Dedifferentiated amniotic fluid mesenchymal stem cell (primary cell): Measurements from ENCODE around the gene LSP1.

Experiments used
- DNase-seq: peaks from one replicate; pipeline ENCODE4 v3.0.0-alpha.2; 2016; ENCODE audit errors: extremely low spot score

LSP1 gene

GRCh38 chr11:1848640-1849430 lies 4.0 kb upstream of the LSP1 start:
- no peak for DNase-seq

- DNase-seq: no peak
These were observed 1.3 kb upstream of the LSP1 start for GRCh38 chr11:1851468-1852180.

GRCh38 chr11:1852271-1852876 lies 510 bp upstream of the LSP1 start:
- DNase-seq: no peak

GRCh38 chr11:1853376-1854131 lies 670 bp downstream of the LSP1 start:
- DNase-seq: no peak

- no peak for DNase-seq
These were observed 1.5 kb downstream of the LSP1 start for GRCh38 chr11:1854132-1854948.

- DNase-seq: no peak
These were observed 2.3 kb downstream of the LSP1 start for GRCh38 chr11:1854949-1855885.

GRCh38 chr11:1855886-1856265 lies 3.0 kb downstream of the LSP1 start:
- no peak for DNase-seq

- no peak for DNase-seq
These were observed 3.6 kb downstream of the LSP1 start for GRCh38 chr11:1856306-1857005.

- DNase-seq: no peak
These were observed 4.2 kb downstream of the LSP1 start for GRCh38 chr11:1857064-1857463.

GRCh38 chr11:1858154-1858553 lies 5.3 kb downstream of the LSP1 start:
- no peak for DNase-seq

GRCh38 chr11:1858576-1858975 lies 5.7 kb downstream of the LSP1 start:
- DNase-seq: no peak

GRCh38 chr11:1859004-1859403 lies 6.1 kb downstream of the LSP1 start:
- no peak for DNase-seq

GRCh38 chr11:1860108-1860507 lies 7.2 kb downstream of the LSP1 start:
- DNase-seq: no peak

GRCh38 chr11:1861435-1862411 lies 8.8 kb downstream of the LSP1 start:
- DNase-seq: no peak

- no peak for DNase-seq
These were observed 9.9 kb downstream of the LSP1 start for GRCh38 chr11:1862588-1863351.

- DNase-seq: peak; percentile 73
These were observed 10.7 kb downstream of the LSP1 start for GRCh38 chr11:1863352-1864216.

GRCh38 chr11:1864231-1864630 lies 11.3 kb downstream of the LSP1 start:
- no peak for DNase-seq
